Measurements from ENCODE around the gene AMH. TPM values are rescaled to one million over a fixed set of nuclear protein-coding genes. Genes with fewer than 3 reads are reported as not detected.

The AMH gene
- polyA plus RNA-seq, 1 donor (not counting 4 experiments of a cell fraction or from before 2014, with no cell fraction given), result 0.07 TPM

DNA sequence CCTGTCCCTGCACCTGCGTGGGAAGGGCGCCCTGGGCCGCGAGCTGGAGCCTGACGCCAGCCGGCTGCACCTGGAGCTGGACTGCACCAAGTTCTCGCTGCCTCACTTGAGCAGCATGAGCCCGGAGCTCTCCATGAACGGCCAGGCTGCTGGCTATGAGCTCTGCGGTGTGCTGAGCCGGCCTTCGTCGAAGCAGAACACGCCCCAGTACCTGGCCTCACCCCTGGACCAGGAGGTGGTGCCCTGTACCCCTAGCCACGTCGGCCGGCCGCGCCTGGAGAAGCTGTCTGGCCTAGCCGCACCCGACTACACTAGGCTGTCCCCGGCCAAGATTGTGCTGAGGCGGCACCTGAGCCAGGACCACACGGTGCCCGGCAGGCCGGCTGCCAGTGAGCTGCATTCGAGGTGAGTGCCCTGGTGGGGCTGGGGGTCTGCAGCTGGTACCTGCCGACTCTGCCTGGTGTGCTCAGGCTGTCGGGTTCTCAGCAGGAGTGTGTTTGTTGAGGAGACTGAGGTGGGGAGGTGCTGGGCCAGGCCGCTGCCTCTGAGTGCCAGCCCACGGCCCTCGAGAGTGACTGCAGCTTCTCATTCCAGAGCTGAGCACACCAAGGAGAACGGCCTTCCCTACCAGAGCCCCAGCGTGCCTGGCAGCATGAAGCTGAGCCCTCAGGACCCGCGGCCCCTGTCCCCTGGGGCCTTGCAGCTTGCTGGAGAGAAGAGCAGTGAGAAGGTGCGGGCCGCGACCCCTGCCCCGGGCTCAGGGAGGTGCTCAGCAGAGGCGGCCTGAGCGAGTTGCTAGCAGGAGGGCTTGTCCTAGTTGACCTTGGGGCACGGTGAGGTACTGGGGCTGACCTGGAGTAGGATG, 32.5 kb upstream of the AMH start:
- no peak for FAIRE-seq
- no peaks in the 10 kb centered on the region for H3K79me2 ChIP-seq (ENCODE audit: control insufficient read depth, insufficient read depth, low read length)

DNA sequence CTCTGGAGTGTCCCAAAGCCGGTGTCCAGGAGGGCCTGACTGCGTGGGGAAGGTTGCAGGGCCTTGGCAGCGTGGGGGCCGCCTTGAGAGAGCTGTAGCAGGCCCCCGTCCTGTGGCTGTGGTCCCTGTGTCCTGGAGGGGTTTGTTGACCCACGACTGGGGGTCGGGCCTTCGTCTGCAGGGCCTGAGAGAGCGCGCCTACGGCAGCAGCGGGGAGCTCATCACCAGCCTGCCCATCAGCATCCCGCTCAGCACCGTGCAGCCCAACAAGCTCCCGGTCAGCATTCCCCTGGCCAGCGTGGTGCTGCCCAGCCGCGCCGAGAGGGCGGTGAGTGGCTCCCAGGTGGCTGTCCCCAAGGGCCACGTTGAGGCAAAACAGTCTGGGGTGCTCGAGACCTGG, 31.5 kb upstream of the AMH start:
- no peaks in the 10 kb centered on the region for H3K9me3 ChIP-seq (ENCODE audit: control insufficient read depth, low read depth, low read length)
- no peak overlapping the region for H2AFZ ChIP-seq (ENCODE audit: control insufficient read depth, low read length)
- H3K9ac ChIP-seq (ENCODE audit: control insufficient read depth, extremely low read depth, insufficient read depth, low read length), result no peak overlapping the region
- TF ChIP-seq EZH2 (IDR thresholded peaks at IDR 0.05; ENCODE audit: low read length), result no peak
- TF ChIP-seq, protein P1, sequence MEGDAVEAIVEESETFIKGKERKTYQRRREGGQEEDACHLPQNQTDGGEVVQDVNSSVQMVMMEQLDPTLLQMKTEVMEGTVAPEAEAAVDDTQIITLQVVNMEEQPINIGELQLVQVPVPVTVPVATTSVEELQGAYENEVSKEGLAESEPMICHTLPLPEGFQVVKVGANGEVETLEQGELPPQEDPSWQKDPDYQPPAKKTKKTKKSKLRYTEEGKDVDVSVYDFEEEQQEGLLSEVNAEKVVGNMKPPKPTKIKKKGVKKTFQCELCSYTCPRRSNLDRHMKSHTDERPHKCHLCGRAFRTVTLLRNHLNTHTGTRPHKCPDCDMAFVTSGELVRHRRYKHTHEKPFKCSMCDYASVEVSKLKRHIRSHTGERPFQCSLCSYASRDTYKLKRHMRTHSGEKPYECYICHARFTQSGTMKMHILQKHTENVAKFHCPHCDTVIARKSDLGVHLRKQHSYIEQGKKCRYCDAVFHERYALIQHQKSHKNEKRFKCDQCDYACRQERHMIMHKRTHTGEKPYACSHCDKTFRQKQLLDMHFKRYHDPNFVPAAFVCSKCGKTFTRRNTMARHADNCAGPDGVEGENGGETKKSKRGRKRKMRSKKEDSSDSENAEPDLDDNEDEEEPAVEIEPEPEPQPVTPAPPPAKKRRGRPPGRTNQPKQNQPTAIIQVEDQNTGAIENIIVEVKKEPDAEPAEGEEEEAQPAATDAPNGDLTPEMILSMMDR (optimal IDR thresholded peaks at IDR 0.05 in 1 of 3, IDR thresholded peaks at IDR 0.05 in 1 of 3, conservative IDR thresholded peaks at IDR 0.05 in 1 of 3; ENCODE audit: extremely low read depth in 1 of 3, insufficient read depth in 2 of 3, low read length in 3 of 3), result no peak
- no peak for FAIRE-seq
- no peaks in the 10 kb centered on the region for H3K79me2 ChIP-seq (ENCODE audit: control insufficient read depth, insufficient read depth, low read length)
- H4K20me1 ChIP-seq (ENCODE audit: control insufficient read depth, extremely low read depth, insufficient read depth, low read length), result no peaks in the 10 kb centered on the region
- H3K36me3 ChIP-seq (ENCODE audit: control insufficient read depth in 2 of 2, extremely low read depth in 1 of 2, insufficient read depth in 2 of 2, low read length in 2 of 2), result peaks cover 22 to 52% of the 10 kb centered on the region in 2 experiments
- dilution Hi-C loops (cut with MboI; ENCODE audit: extremely low pct_ligation_motif_present, low sequenced_read_pairs), result no loop called here
- H3K4me1 ChIP-seq (ENCODE audit: control insufficient read depth, extremely low read depth, insufficient read depth, low read length), result peaks cover 12% of the 10 kb centered on the region
- no peak for DNase-seq (ENCODE audit: low read depth, low spot score)
- H3K9me1 ChIP-seq (ENCODE audit: control insufficient read depth, extremely low read depth, insufficient read depth, low read length), result peaks cover 4% of the 10 kb centered on the region
- H3K27ac ChIP-seq (ENCODE audit: control insufficient read depth, insufficient read depth, low read length), result no peak overlapping the region
- no peak overlapping the region for H3K4me2 ChIP-seq (ENCODE audit: control insufficient read depth, extremely low read depth, insufficient read depth, low read depth, low read length)
- H3K27me3 ChIP-seq (ENCODE audit: control insufficient read depth, extremely low read depth, insufficient read depth, low read length), result no peaks in the 10 kb centered on the region
- no peak overlapping the region for H3K4me3 ChIP-seq (ENCODE audit: control insufficient read depth in 2 of 3, extremely low read depth in 1 of 3, insufficient read depth in 2 of 3, low read depth in 1 of 3, low read length in 3 of 3)

More for the DNA sequence above, 32.5 kb upstream of the AMH start:
- DNase-seq (ENCODE audit: low read depth, low spot score), result no peak
- dilution Hi-C loops (cut with MboI; ENCODE audit: extremely low pct_ligation_motif_present, low sequenced_read_pairs), result no loop called here
- H3K27ac ChIP-seq (ENCODE audit: control insufficient read depth, insufficient read depth, low read length), result no peak overlapping the region
- H2AFZ ChIP-seq (ENCODE audit: control insufficient read depth, low read length), result no peak overlapping the region
- no peak overlapping the region for H3K4me2 ChIP-seq (ENCODE audit: control insufficient read depth, extremely low read depth, insufficient read depth, low read depth, low read length)
- H3K9me1 ChIP-seq (ENCODE audit: control insufficient read depth, extremely low read depth, insufficient read depth, low read length), result peaks cover 4% of the 10 kb centered on the region
- TF ChIP-seq, protein P1 (optimal IDR thresholded peaks at IDR 0.05 in 1 of 3, IDR thresholded peaks at IDR 0.05 in 1 of 3, conservative IDR thresholded peaks at IDR 0.05 in 1 of 3; ENCODE audit: extremely low read depth in 1 of 3, insufficient read depth in 2 of 3, low read length in 3 of 3), result no peak
- TF ChIP-seq EZH2 (IDR thresholded peaks at IDR 0.05; ENCODE audit: low read length), result no peak
- H3K27me3 ChIP-seq (ENCODE audit: control insufficient read depth, extremely low read depth, insufficient read depth, low read length), result no peaks in the 10 kb centered on the region
- H3K36me3 ChIP-seq (ENCODE audit: control insufficient read depth in 2 of 2, extremely low read depth in 1 of 2, insufficient read depth in 2 of 2, low read length in 2 of 2), result peaks cover 22 to 55% of the 10 kb centered on the region in 2 experiments
- H4K20me1 ChIP-seq (ENCODE audit: control insufficient read depth, extremely low read depth, insufficient read depth, low read length), result no peaks in the 10 kb centered on the region
- H3K9ac ChIP-seq (ENCODE audit: control insufficient read depth, extremely low read depth, insufficient read depth, low read length), result no peak overlapping the region
- no peaks in the 10 kb centered on the region for H3K9me3 ChIP-seq (ENCODE audit: control insufficient read depth, low read depth, low read length)
- peaks cover 12% of the 10 kb centered on the region for H3K4me1 ChIP-seq (ENCODE audit: control insufficient read depth, extremely low read depth, insufficient read depth, low read length)
- H3K4me3 ChIP-seq (ENCODE audit: control insufficient read depth in 2 of 3, extremely low read depth in 1 of 3, insufficient read depth in 2 of 3, low read depth in 1 of 3, low read length in 3 of 3), result no peak overlapping the region

Measured in keratinocyte (primary cell).